Measurements from ENCODE around the gene STUB1. TPM values are rescaled to one million over a fixed set of nuclear protein-coding genes. Genes with fewer than 3 reads are reported as not detected.

Gene STUB1
- total RNA-seq, 2 experiments from 2014 or later = 70.9 to 74.9 TPM

GRCh38 chr16:670485-671352 lies 9.5 kb upstream of the STUB1 start:
- peaks cover 10% of the 10 kb centered on the region for H3K4me1 Mint-ChIP-seq (ENCODE audit: low read depth)
- DNase-seq = no peak
- H3K4me3 Mint-ChIP-seq = no peak overlapping the region
- ChIA-PET POLR2A (no interaction called here), CTCF (no interaction called here)
- no peaks in the 10 kb centered on the region for H3K27me3 Mint-ChIP-seq
- H3K9me3 Mint-ChIP-seq = no peaks in the 10 kb centered on the region
- peaks cover 12% of the 10 kb centered on the region for H3K36me3 Mint-ChIP-seq
- no peak overlapping the region for H3K27ac Mint-ChIP-seq
- intact Hi-C loops (cut with micrococcal nuclease) = no loop called here

GRCh38 chr16:671353-672131 lies 8.7 kb upstream of the STUB1 start:
- no peaks in the 10 kb centered on the region for H3K27me3 Mint-ChIP-seq
- H3K27ac Mint-ChIP-seq = no peak overlapping the region
- POLR2A ChIA-PET = no interaction called here
- intact Hi-C loops (cut with micrococcal nuclease) = no loop called here
- peaks cover 12% of the 10 kb centered on the region for H3K36me3 Mint-ChIP-seq
- CTCF ChIA-PET = no interaction called here
- peaks cover 10% of the 10 kb centered on the region for H3K4me1 Mint-ChIP-seq (ENCODE audit: low read depth)
- H3K4me3 Mint-ChIP-seq = no peak overlapping the region
- H3K9me3 Mint-ChIP-seq = no peaks in the 10 kb centered on the region
- DNase-seq = no peak

- ChIA-PET CTCF (no interaction called here), POLR2A (no interaction called here)
- DNase-seq = no peak
- no peaks in the 10 kb centered on the region for H3K27me3 Mint-ChIP-seq
- H3K4me3 Mint-ChIP-seq = no peak overlapping the region
- H3K36me3 Mint-ChIP-seq = peaks cover 12% of the 10 kb centered on the region
- no peaks in the 10 kb centered on the region for H3K9me3 Mint-ChIP-seq
- H3K27ac Mint-ChIP-seq = no peak overlapping the region
- H3K4me1 Mint-ChIP-seq (ENCODE audit: low read depth) = peaks cover 15% of the 10 kb centered on the region
- intact Hi-C loops (cut with micrococcal nuclease) = no loop called here
Observed at GRCh38 chr16:672371-672770, 7.8 kb upstream of the STUB1 start.

GRCh38 chr16:672851-673250 lies 7.4 kb upstream of the STUB1 start:
- DNase-seq = no peak
- no peaks in the 10 kb centered on the region for H3K27me3 Mint-ChIP-seq
- H3K4me1 Mint-ChIP-seq (ENCODE audit: low read depth) = peaks cover 10% of the 10 kb centered on the region
- POLR2A ChIA-PET = no interaction called here
- H3K9me3 Mint-ChIP-seq = no peaks in the 10 kb centered on the region
- intact Hi-C loops (cut with micrococcal nuclease) = no loop called here
- no peak overlapping the region for H3K27ac Mint-ChIP-seq
- H3K4me3 Mint-ChIP-seq = peak overlapping the region; percentile 9
- CTCF ChIA-PET = no interaction called here
- H3K36me3 Mint-ChIP-seq = peaks cover 12% of the 10 kb centered on the region

- no peaks in the 10 kb centered on the region for H3K9me3 Mint-ChIP-seq
- H3K4me3 Mint-ChIP-seq = no peak overlapping the region
- no peak overlapping the region for H3K27ac Mint-ChIP-seq
- peaks cover 10% of the 10 kb centered on the region for H3K4me1 Mint-ChIP-seq (ENCODE audit: low read depth)
- intact Hi-C loops (cut with micrococcal nuclease) = no loop called here
- H3K27me3 Mint-ChIP-seq = no peaks in the 10 kb centered on the region
- ChIA-PET POLR2A (no interaction called here), CTCF (no interaction called here)
- DNase-seq = no peak
- H3K36me3 Mint-ChIP-seq = peaks cover 12% of the 10 kb centered on the region
Observed at GRCh38 chr16:673399-673991, 6.7 kb upstream of the STUB1 start.

GRCh38 chr16:674214-674881 lies 5.9 kb upstream of the STUB1 start:
- no peak for DNase-seq
- ChIA-PET POLR2A (interaction anchor here (0.6 kb wide), 1 partner anchor 41 kb away, joined by 3 read pairs; the partner anchor contains the start of gene METRN), CTCF (no interaction called here)
- Mint-ChIP-seq H3K4me1 (ENCODE audit: low read depth) (peaks cover 11% of the 10 kb centered on the region), H3K27me3 (no peaks in the 10 kb centered on the region), H3K27ac (no peak overlapping the region), H3K9me3 (no peaks in the 10 kb centered on the region), H3K4me3 (no peak overlapping the region), H3K36me3 (peaks cover 12% of the 10 kb centered on the region)
- intact Hi-C loops (cut with micrococcal nuclease) = no loop called here

GRCh38 chr16:674968-675883 lies 5.0 kb upstream of the STUB1 start, which contains the start of gene RHBDL1:
RHBDL1 (plus strand) TSS chr16:675671; CDS start chr16:675791, 120 bp downstream.
- Mint-ChIP-seq H3K9me3 (no peaks in the 10 kb centered on the region), H3K27me3 (no peaks in the 10 kb centered on the region), H3K27ac (no peak within 1 kb of the TSS), H3K36me3 (peaks cover 7% of the 10 kb centered on the region), H3K4me3 (peak within 1 kb of the TSS; percentile 26), H3K4me1 (ENCODE audit: low read depth) (peaks cover 13% of the 10 kb centered on the region)
- intact Hi-C loops (cut with micrococcal nuclease) = no loop called here
- ChIA-PET CTCF (interaction anchor here (1.1 kb wide), 1 partner anchor 11 kb away, joined by 3 read pairs; no protein-coding TSS in a partner anchor), POLR2A (interaction anchor here (1.1 to 1.3 kb wide), 3 partner anchors 9 to 87 kb away, joined by 3 read pairs; partner anchors contain the start of gene JMJD8)
- no peak for DNase-seq

GRCh38 chr16:675884-676564 lies 4.2 kb upstream of the STUB1 start:
- Mint-ChIP-seq H3K9me3 (no peaks in the 10 kb centered on the region), H3K27ac (no peak overlapping the region), H3K27me3 (no peaks in the 10 kb centered on the region), H3K4me3 (no peak overlapping the region), H3K4me1 (ENCODE audit: low read depth) (peaks cover 15% of the 10 kb centered on the region), H3K36me3 (peaks cover 7% of the 10 kb centered on the region)
- POLR2A ChIA-PET = interaction anchor here (1.1 to 1.3 kb wide), 3 partner anchors 8 to 88 kb away, joined by 3 read pairs; partner anchors contain the start of gene JMJD8
- CTCF ChIA-PET = interaction anchor here (1.1 kb wide), 1 partner anchor 10 kb away, joined by 3 read pairs; no protein-coding TSS in a partner anchor
- intact Hi-C loops (cut with micrococcal nuclease) = no loop called here
- no peak for DNase-seq

- intact Hi-C loops (cut with micrococcal nuclease) = no loop called here
- Mint-ChIP-seq H3K4me3 (no peak overlapping the region), H3K27ac (no peak overlapping the region), H3K4me1 (ENCODE audit: low read depth) (peaks cover 20% of the 10 kb centered on the region), H3K9me3 (no peaks in the 10 kb centered on the region), H3K27me3 (no peaks in the 10 kb centered on the region), H3K36me3 (peaks cover 8% of the 10 kb centered on the region)
- POLR2A ChIA-PET = interaction anchor here (1.3 kb wide), 1 partner anchor 88 kb away, joined by 3 read pairs; no protein-coding TSS in a partner anchor
- DNase-seq = no peak
- CTCF ChIA-PET = interaction anchor here (1.1 kb wide), 1 partner anchor 10 kb away, joined by 3 read pairs; no protein-coding TSS in a partner anchor
Observed at GRCh38 chr16:676565-676902, 3.7 kb upstream of the STUB1 start.

- ChIA-PET POLR2A (no interaction called here), CTCF (interaction anchor here (1.1 kb wide), 1 partner anchor 9 kb away, joined by 3 read pairs; no protein-coding TSS in a partner anchor)
- no peaks in the 10 kb centered on the region for H3K27me3 Mint-ChIP-seq
- peaks cover 11% of the 10 kb centered on the region for H3K36me3 Mint-ChIP-seq
- no peak for DNase-seq
- intact Hi-C loops (cut with micrococcal nuclease) = no loop called here
- H3K4me3 Mint-ChIP-seq = no peak overlapping the region
- peaks cover 24% of the 10 kb centered on the region for H3K4me1 Mint-ChIP-seq (ENCODE audit: low read depth)
- no peaks in the 10 kb centered on the region for H3K9me3 Mint-ChIP-seq
- H3K27ac Mint-ChIP-seq = no peak overlapping the region
Observed at GRCh38 chr16:676913-677312, 3.3 kb upstream of the STUB1 start.

Measured in activated CD4-positive, alpha-beta memory T cell treated with anti-CD3 and anti-CD28 coated beads for 36 hours (primary cell).